ENCODE results near the gene ADAM12.

ADAM12 gene

DNA sequence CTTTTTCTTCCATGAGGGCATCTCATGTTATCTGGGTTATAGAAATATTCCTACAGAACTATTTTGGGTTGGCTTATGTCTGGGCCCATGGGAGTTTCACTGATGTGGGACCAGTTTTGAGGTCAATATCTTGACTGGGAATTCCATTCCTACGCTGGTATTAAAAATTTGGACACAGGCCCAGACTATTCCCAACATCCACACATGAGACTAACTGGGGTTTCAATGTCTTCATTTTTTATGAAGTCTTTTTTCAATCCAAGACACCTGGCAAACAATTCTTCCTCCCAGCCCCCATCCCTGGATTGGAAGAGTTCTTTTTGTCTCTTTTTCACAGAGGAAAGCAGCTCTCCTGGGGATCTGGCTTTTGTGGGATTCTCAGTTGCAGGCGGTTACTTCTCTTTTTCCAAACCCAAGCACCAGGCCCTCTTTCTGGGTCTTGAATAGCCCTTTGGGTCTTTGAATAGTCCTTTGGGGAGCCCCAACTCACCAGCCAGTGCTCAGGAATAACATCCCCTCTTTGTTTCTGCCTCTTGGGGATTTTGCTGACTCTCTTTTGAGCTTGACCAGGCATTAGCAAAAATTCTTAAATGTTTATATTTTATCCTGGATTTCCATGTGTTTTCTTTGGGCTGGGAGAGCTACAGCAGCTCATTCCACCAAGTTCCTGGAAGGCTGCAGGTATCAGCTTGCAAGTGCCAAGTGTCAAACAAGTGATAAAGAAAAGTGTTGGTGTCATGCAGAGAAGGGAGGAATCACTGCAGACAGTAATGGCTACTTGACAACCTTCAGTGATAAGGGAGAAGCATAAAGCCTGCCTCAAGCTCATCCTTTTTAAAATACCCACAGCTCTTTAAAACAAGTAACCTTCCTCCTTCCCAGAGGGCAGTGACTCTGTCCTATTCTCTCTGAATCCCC lies 234.3 kb downstream of the ADAM12 start:
- no peaks in the 10 kb centered on the region for H3K27me3 ChIP-seq (ENCODE audit: insufficient read depth, low read length)
- no CpG with 5 or more reads among the region's 2 CpGs for WGBS (ENCODE audit: extremely low coverage, insufficient coverage, insufficient read length)
- H2BK120ac ChIP-seq (ENCODE audit: insufficient read depth, low read length, poor library complexity), result no peak overlapping the region

GRCh38 chr10:126147866-126148587 lies 240.2 kb downstream of the ADAM12 start:
- Histone ChIP-seq H2AFZ (ENCODE audit: insufficient read depth, low read length, poor library complexity) (no peak overlapping the region), H3K4me2 (ENCODE audit: low read length) (no peak overlapping the region), H3K23ac (ENCODE audit: low read length) (no peak overlapping the region), H3K79me2 (ENCODE audit: control insufficient read depth, insufficient read depth, low read length, poor library complexity) (peaks cover 3% of the 10 kb centered on the region), H2BK120ac (ENCODE audit: insufficient read depth, low read length, poor library complexity) (no peak overlapping the region), H3K14ac (ENCODE audit: low read length) (no peak overlapping the region), H3K36me3 (ENCODE audit: control insufficient read depth in 1 of 2, insufficient read depth in 2 of 2, low read length in 2 of 2) (no peaks in the 10 kb centered on the region), H3K9me3 (ENCODE audit: insufficient read depth, low read depth, low read length) (no peaks in the 10 kb centered on the region), H2AK5ac (ENCODE audit: low read length) (no peak overlapping the region), H4K8ac (ENCODE audit: low read depth, low read length) (no peak overlapping the region), H3K27ac (ENCODE audit: low read depth, low read length) (no peak overlapping the region), H3K79me1 (ENCODE audit: low read length) (peaks cover 2% of the 10 kb centered on the region), H4K91ac (ENCODE audit: low read depth, low read length) (no peak overlapping the region), H4K12ac (ENCODE audit: low read depth, low read length) (no peak overlapping the region), H3K4me3 (ENCODE audit: low read depth, low read length) (no peak overlapping the region), H3K9ac (ENCODE audit: low read length) (no peak overlapping the region), H2BK5ac (ENCODE audit: low read depth, low read length, poor library complexity) (no peak overlapping the region), H3K18ac (ENCODE audit: low read length) (no peak overlapping the region), H3K4ac (ENCODE audit: low read depth, low read length) (no peak overlapping the region), H3K4me1 (ENCODE audit: control insufficient read depth in 1 of 2, insufficient read depth in 2 of 2, low read length in 2 of 2) (peaks cover 5 to 7% of the 10 kb centered on the region in 2 experiments), H3K27me3 (ENCODE audit: insufficient read depth, low read length) (no peaks in the 10 kb centered on the region), H2BK12ac (ENCODE audit: low read length) (no peak overlapping the region)
- no CpG with 5 or more reads among the region's 7 CpGs for WGBS (ENCODE audit: extremely low coverage, insufficient coverage, insufficient read length)
- DNase-seq, result no peak

More for the DNA sequence above, 234.3 kb downstream of the ADAM12 start:
- Histone ChIP-seq H3K18ac (ENCODE audit: low read length) (no peak overlapping the region), H3K4me1 (ENCODE audit: control insufficient read depth in 1 of 2, insufficient read depth in 2 of 2, low read length in 2 of 2) (peaks cover 1 to 2% of the 10 kb centered on the region in 2 experiments), H3K23ac (ENCODE audit: low read length) (no peak overlapping the region), H3K79me1 (ENCODE audit: low read length) (no peaks in the 10 kb centered on the region), H4K12ac (ENCODE audit: low read depth, low read length) (no peak overlapping the region), H3K4me3 (ENCODE audit: low read depth, low read length) (no peak overlapping the region), H3K79me2 (ENCODE audit: control insufficient read depth, insufficient read depth, low read length, poor library complexity) (no peaks in the 10 kb centered on the region), H2AFZ (ENCODE audit: insufficient read depth, low read length, poor library complexity) (no peak overlapping the region), H3K14ac (ENCODE audit: low read length) (no peak overlapping the region), H3K4me2 (ENCODE audit: low read length) (no peak overlapping the region), H2BK5ac (ENCODE audit: low read depth, low read length, poor library complexity) (no peak overlapping the region), H3K9me3 (ENCODE audit: insufficient read depth, low read depth, low read length) (no peaks in the 10 kb centered on the region), H2BK12ac (ENCODE audit: low read length) (no peak overlapping the region), H4K8ac (ENCODE audit: low read depth, low read length) (no peak overlapping the region), H3K9ac (ENCODE audit: low read length) (no peak overlapping the region), H2AK5ac (ENCODE audit: low read length) (no peak overlapping the region), H3K27ac (ENCODE audit: low read depth, low read length) (no peak overlapping the region), H3K36me3 (ENCODE audit: control insufficient read depth in 1 of 2, insufficient read depth in 2 of 2, low read length in 2 of 2) (no peaks in the 10 kb centered on the region), H4K91ac (ENCODE audit: low read depth, low read length) (no peak overlapping the region), H3K4ac (ENCODE audit: low read depth, low read length) (no peak overlapping the region)
- no peak for DNase-seq

DNA sequence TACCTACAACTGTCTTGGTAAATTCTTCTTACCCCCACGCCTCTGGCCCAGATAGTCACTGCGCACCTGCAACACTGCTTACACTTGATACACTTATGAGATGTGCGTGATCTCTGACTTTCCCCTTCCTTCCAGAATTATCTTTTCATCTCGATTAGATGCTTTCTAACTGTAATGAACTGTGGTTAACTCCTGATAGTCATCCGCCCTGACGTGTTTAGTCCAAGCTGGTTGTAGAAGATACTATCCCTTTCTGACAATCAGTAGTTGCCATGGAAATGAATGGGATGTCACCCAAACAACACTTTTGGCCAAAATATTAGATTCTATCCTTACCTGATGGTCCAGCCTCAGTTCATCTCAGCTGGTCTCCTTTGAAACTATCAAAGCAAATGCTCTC lies 241.5 kb downstream of the ADAM12 start:
- Histone ChIP-seq H3K27me3 (ENCODE audit: insufficient read depth, low read length) (no peaks in the 10 kb centered on the region), H3K14ac (ENCODE audit: low read length) (no peak overlapping the region), H2BK5ac (ENCODE audit: low read depth, low read length, poor library complexity) (no peak overlapping the region), H4K12ac (ENCODE audit: low read depth, low read length) (no peak overlapping the region), H3K23ac (ENCODE audit: low read length) (no peak overlapping the region), H2AK5ac (ENCODE audit: low read length) (no peak overlapping the region), H3K4ac (ENCODE audit: low read depth, low read length) (no peak overlapping the region), H3K4me3 (ENCODE audit: low read depth, low read length) (no peak overlapping the region), H4K91ac (ENCODE audit: low read depth, low read length) (no peak overlapping the region), H3K18ac (ENCODE audit: low read length) (no peak overlapping the region), H3K36me3 (ENCODE audit: control insufficient read depth in 1 of 2, insufficient read depth in 2 of 2, low read length in 2 of 2) (no peaks in the 10 kb centered on the region), H4K8ac (ENCODE audit: low read depth, low read length) (no peak overlapping the region), H3K4me1 (ENCODE audit: control insufficient read depth in 1 of 2, insufficient read depth in 2 of 2, low read length in 2 of 2) (peaks cover 5 to 7% of the 10 kb centered on the region in 2 experiments), H3K79me1 (ENCODE audit: low read length) (peaks cover 2% of the 10 kb centered on the region), H2BK120ac (ENCODE audit: insufficient read depth, low read length, poor library complexity) (no peak overlapping the region), H3K9me3 (ENCODE audit: insufficient read depth, low read depth, low read length) (no peaks in the 10 kb centered on the region), H2AFZ (ENCODE audit: insufficient read depth, low read length, poor library complexity) (no peak overlapping the region), H3K79me2 (ENCODE audit: control insufficient read depth, insufficient read depth, low read length, poor library complexity) (peaks cover 3% of the 10 kb centered on the region), H3K4me2 (ENCODE audit: low read length) (no peak overlapping the region), H3K9ac (ENCODE audit: low read length) (no peak overlapping the region), H3K27ac (ENCODE audit: low read depth, low read length) (no peak overlapping the region), H2BK12ac (ENCODE audit: low read length) (no peak overlapping the region)
- WGBS (ENCODE audit: extremely low coverage, insufficient coverage, insufficient read length), result no CpG with 5 or more reads among the region's 6 CpGs
- DNase-seq, result peak in 1 of 2 donors; percentile 41

DNA sequence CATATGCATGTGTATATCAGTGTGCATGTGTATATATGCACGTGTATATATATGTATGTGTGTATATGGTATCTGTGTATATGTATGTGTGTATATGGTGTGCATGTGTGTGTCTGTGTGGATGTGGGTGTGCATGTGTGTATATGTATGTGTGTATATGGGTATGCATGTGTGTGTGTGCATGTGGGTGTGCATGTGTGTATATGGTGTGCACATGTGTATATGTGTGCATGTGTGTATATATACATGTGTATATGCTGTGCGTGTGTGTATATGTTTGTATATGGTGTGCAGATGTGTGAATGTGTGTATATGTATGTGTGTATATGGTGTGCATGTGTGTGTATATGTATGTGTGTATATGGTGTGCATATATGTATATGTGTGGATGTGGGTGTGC lies 245.2 kb downstream of the ADAM12 start:
- no peak overlapping the region for H3K4me3 ChIP-seq (ENCODE audit: low read depth, low read length)
- no peak overlapping the region for H3K23ac ChIP-seq (ENCODE audit: low read length)
- no peaks in the 10 kb centered on the region for H3K79me2 ChIP-seq (ENCODE audit: control insufficient read depth, insufficient read depth, low read length, poor library complexity)
- no peak overlapping the region for H3K18ac ChIP-seq (ENCODE audit: low read length)
- no peak for DNase-seq
- no peak overlapping the region for H3K27ac ChIP-seq (ENCODE audit: low read depth, low read length)
- H3K4me2 ChIP-seq (ENCODE audit: low read length), result no peak overlapping the region
- no peak overlapping the region for H2AFZ ChIP-seq (ENCODE audit: insufficient read depth, low read length, poor library complexity)
- no peaks in the 10 kb centered on the region for H3K9me3 ChIP-seq (ENCODE audit: insufficient read depth, low read depth, low read length)
- no peak overlapping the region for H2BK5ac ChIP-seq (ENCODE audit: low read depth, low read length, poor library complexity)
- no peak overlapping the region for H4K91ac ChIP-seq (ENCODE audit: low read depth, low read length)
- no peak overlapping the region for H3K14ac ChIP-seq (ENCODE audit: low read length)
- no peaks in the 10 kb centered on the region for H3K79me1 ChIP-seq (ENCODE audit: low read length)
- H3K9ac ChIP-seq (ENCODE audit: low read length), result no peak overlapping the region
- no peak overlapping the region for H3K4ac ChIP-seq (ENCODE audit: low read depth, low read length)
- H2BK12ac ChIP-seq (ENCODE audit: low read length), result no peak overlapping the region
- WGBS (ENCODE audit: extremely low coverage, insufficient coverage, insufficient read length), result no CpG with 5 or more reads among the region's 2 CpGs
- H2AK5ac ChIP-seq (ENCODE audit: low read length), result no peak overlapping the region
- H3K27me3 ChIP-seq (ENCODE audit: insufficient read depth, low read length), result no peaks in the 10 kb centered on the region
- H3K4me1 ChIP-seq (ENCODE audit: control insufficient read depth in 1 of 2, insufficient read depth in 2 of 2, low read length in 2 of 2), result no peaks in the 10 kb centered on the region
- no peak overlapping the region for H4K12ac ChIP-seq (ENCODE audit: low read depth, low read length)
- no peak overlapping the region for H2BK120ac ChIP-seq (ENCODE audit: insufficient read depth, low read length, poor library complexity)
- no peaks in the 10 kb centered on the region for H3K36me3 ChIP-seq (ENCODE audit: control insufficient read depth in 1 of 2, insufficient read depth in 2 of 2, low read length in 2 of 2)
- H4K8ac ChIP-seq (ENCODE audit: low read depth, low read length), result no peak overlapping the region

Measured in trophoblast cell (in vitro differentiated cells and primary cell).